Measurements from ENCODE around the gene KRTAP10-6. TPM values are rescaled to one million over a fixed set of nuclear protein-coding genes. Genes with fewer than 3 reads are reported as not detected.
"Not testable (repeated sequence)": the region's sequence is repeated elsewhere in the genome, so short reads cannot be mapped to it uniquely, and the experiment has no call there.

Gene KRTAP10-6
- total RNA-seq, 3 donors from 2014 or later = not detected

- H3K4me1 ChIP-seq = no peaks in the 10 kb centered on the region
- no peaks in the 10 kb centered on the region for H3K36me3 ChIP-seq
- H3K4me3 ChIP-seq = no peak overlapping the region
- TF ChIP-seq, protein P1, sequence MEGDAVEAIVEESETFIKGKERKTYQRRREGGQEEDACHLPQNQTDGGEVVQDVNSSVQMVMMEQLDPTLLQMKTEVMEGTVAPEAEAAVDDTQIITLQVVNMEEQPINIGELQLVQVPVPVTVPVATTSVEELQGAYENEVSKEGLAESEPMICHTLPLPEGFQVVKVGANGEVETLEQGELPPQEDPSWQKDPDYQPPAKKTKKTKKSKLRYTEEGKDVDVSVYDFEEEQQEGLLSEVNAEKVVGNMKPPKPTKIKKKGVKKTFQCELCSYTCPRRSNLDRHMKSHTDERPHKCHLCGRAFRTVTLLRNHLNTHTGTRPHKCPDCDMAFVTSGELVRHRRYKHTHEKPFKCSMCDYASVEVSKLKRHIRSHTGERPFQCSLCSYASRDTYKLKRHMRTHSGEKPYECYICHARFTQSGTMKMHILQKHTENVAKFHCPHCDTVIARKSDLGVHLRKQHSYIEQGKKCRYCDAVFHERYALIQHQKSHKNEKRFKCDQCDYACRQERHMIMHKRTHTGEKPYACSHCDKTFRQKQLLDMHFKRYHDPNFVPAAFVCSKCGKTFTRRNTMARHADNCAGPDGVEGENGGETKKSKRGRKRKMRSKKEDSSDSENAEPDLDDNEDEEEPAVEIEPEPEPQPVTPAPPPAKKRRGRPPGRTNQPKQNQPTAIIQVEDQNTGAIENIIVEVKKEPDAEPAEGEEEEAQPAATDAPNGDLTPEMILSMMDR (IDR thresholded peaks at IDR 0.05) = no peak
- TF ChIP-seq POLR2A (IDR thresholded peaks at IDR 0.05) = no peak
- no peak for TF ChIP-seq POLR2AphosphoS5 (IDR thresholded peaks at IDR 0.05)
- H3K27me3 ChIP-seq = peaks cover 0 to 18% of the 10 kb centered on the region in 2 donors
- H3K9me3 ChIP-seq = peaks cover 27 to 32% of the 10 kb centered on the region in 2 donors
- H3K27ac ChIP-seq = no peak overlapping the region
- DNase-seq (ENCODE audit: low spot score in 2 of 2) = peak in 1 of 2 donors; percentile 48
- intact Hi-C loops (cut with DNase I; ENCODE audit: low total_unique reads) = no loop called here
These were observed 16.3 kb downstream of the KRTAP10-6 start for GRCh38 chr21:44576025-44576420.

DNA sequence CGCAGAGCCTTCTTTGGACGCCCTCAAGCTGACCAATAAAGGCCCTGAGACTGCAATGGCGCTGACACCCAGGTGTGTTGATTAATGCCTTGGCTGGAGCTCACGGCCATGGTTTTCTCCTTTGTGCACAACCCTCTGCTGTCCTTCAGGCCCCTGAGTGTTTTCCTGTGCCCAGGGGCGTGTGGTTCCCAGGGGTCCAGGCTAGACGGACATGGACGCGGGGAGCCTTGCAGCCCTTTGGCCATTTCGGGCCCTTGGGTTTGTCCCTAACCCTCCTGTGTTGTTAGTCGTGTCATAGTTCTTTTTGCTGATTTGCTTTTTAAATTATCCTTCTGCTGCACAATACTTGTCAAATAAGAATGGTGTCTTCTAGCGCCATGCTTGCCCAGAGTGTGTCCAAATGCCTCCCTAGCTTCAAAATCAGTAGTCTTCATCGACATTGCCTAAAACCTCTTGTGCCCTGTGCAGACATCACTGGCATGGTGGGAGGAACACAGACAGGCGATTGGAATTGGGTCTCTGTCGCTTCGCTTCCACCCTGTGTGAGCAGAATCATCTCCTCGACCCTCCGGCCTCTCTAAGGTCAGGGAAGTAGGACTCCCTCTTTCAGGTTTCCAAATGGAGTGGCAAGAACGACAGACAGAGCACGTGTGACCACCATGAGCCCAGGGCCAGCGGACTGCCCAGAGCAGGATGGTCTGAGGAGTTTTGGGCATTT lies 16.8 kb downstream of the KRTAP10-6 start:
- TF ChIP-seq POLR2AphosphoS5 (IDR thresholded peaks at IDR 0.05) = no peak
- Histone ChIP-seq H3K9me3 (peaks cover 22 to 29% of the 10 kb centered on the region in 2 donors), H3K4me3 (no peak overlapping the region), H3K4me1 (no peaks in the 10 kb centered on the region), H3K27ac (no peak overlapping the region), H3K27me3 (peaks cover 0 to 18% of the 10 kb centered on the region in 2 donors), H3K36me3 (no peaks in the 10 kb centered on the region)
- intact Hi-C loops (cut with DNase I; ENCODE audit: low total_unique reads) = no loop called here
- DNase-seq (ENCODE audit: low spot score in 2 of 2) = no peak

GRCh38 chr21:44574457-44575306 lies 17.6 kb downstream of the KRTAP10-6 start:
- TF ChIP-seq POLR2A (IDR thresholded peaks at IDR 0.05) (no peak), POLR2AphosphoS5 (IDR thresholded peaks at IDR 0.05) (no peak)
- TF ChIP-seq, protein P1 (IDR thresholded peaks at IDR 0.05) = no peak
- H3K36me3 ChIP-seq = no peaks in the 10 kb centered on the region
- no peak overlapping the region for H3K27ac ChIP-seq
- DNase-seq (ENCODE audit: low spot score in 2 of 2) = peak in 1 of 2 donors; percentile 27
- H3K4me1 ChIP-seq = no peaks in the 10 kb centered on the region
- H3K9me3 ChIP-seq = peaks cover 15 to 28% of the 10 kb centered on the region in 2 donors
- peaks cover 0 to 24% of the 10 kb centered on the region in 2 donors for H3K27me3 ChIP-seq
- intact Hi-C loops (cut with DNase I; ENCODE audit: low total_unique reads) = no loop called here
- H3K4me3 ChIP-seq = no peak overlapping the region

GRCh38 chr21:44573630-44574456 lies 18.5 kb downstream of the KRTAP10-6 start, which contains the start of gene KRTAP10-4:
Gene KRTAP10-4, plus strand, starts transcription at chr21:44573729. Its CDS starts 30 bp downstream, at chr21:44573759.
- peak in 1 of 2 donors; percentile 34 for DNase-seq (ENCODE audit: low spot score in 2 of 2)
- H3K27ac ChIP-seq; intact Hi-C loops (cut with DNase I; ENCODE audit: low total_unique reads); H3K36me3 ChIP-seq; H3K4me1 ChIP-seq; H3K4me3 ChIP-seq: not testable (repeated sequence)
- peaks cover 0 to 26% of the 10 kb centered on the region in 2 donors for H3K27me3 ChIP-seq
- H3K9me3 ChIP-seq = peaks cover 15 to 28% of the 10 kb centered on the region in 2 donors

- no peak for TF ChIP-seq POLR2AphosphoS5 (IDR thresholded peaks at IDR 0.05)
- TF ChIP-seq, protein P1 (IDR thresholded peaks at IDR 0.05) = no peak
- TF ChIP-seq POLR2A (IDR thresholded peaks at IDR 0.05) = no peak
- Histone ChIP-seq H3K36me3 (no peaks in the 10 kb centered on the region), H3K9me3 (peaks cover 15 to 28% of the 10 kb centered on the region in 2 donors), H3K27ac (no peak overlapping the region), H3K4me3 (no peak overlapping the region), H3K4me1 (no peaks in the 10 kb centered on the region), H3K27me3 (peaks cover 0 to 25% of the 10 kb centered on the region in 2 donors)
- intact Hi-C loops (cut with DNase I; ENCODE audit: low total_unique reads) = no loop called here
- peak in 1 of 2 donors; percentile 41 for DNase-seq (ENCODE audit: low spot score in 2 of 2)
These were observed 19.2 kb downstream of the KRTAP10-6 start for GRCh38 chr21:44572959-44573583.
